ENCODE results near the gene FAM180A. TPM values are rescaled to one million over a fixed set of nuclear protein-coding genes. Genes with fewer than 3 reads are reported as not detected.

Gene FAM180A
- total and polyA plus RNA-seq, 9 of the 15 experiments (the other 6 are each of a cell fraction or from before 2014, with no cell fraction given), result not detected

- in situ Hi-C loops (cut with MboI) (no loop called here), intact Hi-C loops (cut with micrococcal nuclease) (no loop called here)
- no TSS peak for BruUV-seq (replicated peaks)
- ChIA-PET CTCF (ENCODE audit: low intra/inter-chr PET ratio) (no interaction called here), POLR2A (interaction anchor here (2.0 kb wide), 1 partner anchor 9 kb away, joined by 7 read pairs; no protein-coding TSS in a partner anchor)
- no peak overlapping the region for H3K4me3 ChIP-seq
- H3K27ac ChIP-seq (ENCODE audit: extremely low read depth, low read depth, low read length), result no peak overlapping the region
- H3K9me1 ChIP-seq (ENCODE audit: control insufficient read depth, insufficient read depth, low read length), result no peaks in the 10 kb centered on the region
- H4K20me1 ChIP-seq (replicated peaks; ENCODE audit: control insufficient read depth, insufficient read depth, low read length), result no peaks in the 10 kb centered on the region
- H3K4me2 ChIP-seq (ENCODE audit: insufficient read depth, low read length), result no peak overlapping the region
- H3K27me3 ChIP-seq (ENCODE audit: control insufficient read depth in 2 of 2, insufficient read depth in 2 of 2, low read length in 2 of 2), result peaks cover 18 to 28% of the 10 kb centered on the region in 2 experiments; a peak in 4 of 5 replicates
- FAIRE-seq, result no peak
- no peak overlapping the region for H3K9ac ChIP-seq (ENCODE audit: insufficient read depth in 1 of 2, low read depth in 2 of 2, low read length in 2 of 2)
- ATAC-seq, result no peak
- 6% methylated on average over 7 of the region's 7 CpGs for WGBS (ENCODE audit: insufficient coverage, low coverage, missing lambda C conversion rate)
- no peak for DNase-seq (ENCODE audit: extremely low read depth in 1 of 4, low spot score in 3 of 4)
- H2AFZ ChIP-seq (ENCODE audit: low read depth, low read length), result peak overlapping the region; percentile 15
- peaks cover 8 to 16% of the 10 kb centered on the region in 2 experiments for H3K4me1 ChIP-seq (replicated peaks in 1 of 2; ENCODE audit: control insufficient read depth in 2 of 2, insufficient read depth in 2 of 2, low read length in 2 of 2)
- no peaks in the 10 kb centered on the region for H3K9me3 ChIP-seq (replicated peaks; ENCODE audit: control insufficient read depth, insufficient read depth, low read depth, low read length)
- H3K79me2 ChIP-seq (ENCODE audit: control insufficient read depth, insufficient read depth, low read length), result no peaks in the 10 kb centered on the region
- H3K36me3 ChIP-seq (ENCODE audit: control insufficient read depth, insufficient read depth, low read length), result no peaks in the 10 kb centered on the region
- TF ChIP-seq ARID4B (CRISPR knock-in tag; IDR thresholded peaks at IDR 0.05) (no peak), TAL1 (IDR thresholded peaks at IDR 0.05) (peak; percentile 4; the same call in 1 of the 2 replicates), FOXJ2 (tag; IDR thresholded peaks at IDR 0.05) (peak; percentile 59; the same call in 1 of the 2 replicates), ZBTB33 (CRISPR knock-in tag; IDR thresholded peaks at IDR 0.05) (no peak), ZNF444 (CRISPR knock-in tag; IDR thresholded peaks at IDR 0.05) (no peak), MTA3 (IDR thresholded peaks at IDR 0.05; ENCODE audit: borderline replicate concordance) (0 out of 2 replicates have a peak, but pooled peaks have one; percentile 25), BDP1 (IDR thresholded peaks at IDR 0.05; ENCODE audit: insufficient read depth, insufficient read length) (no peak), CBFA2T3 (IDR thresholded peaks at IDR 0.05) (peak; percentile 34), CTCFL (IDR thresholded peaks at IDR 0.05; ENCODE audit: borderline replicate concordance, insufficient read depth, low read depth, low read length, poor library complexity, severe bottlenecking) (no peak), TCF7L2 (IDR thresholded peaks at IDR 0.05; ENCODE audit: low read depth, low read length) (no peak), POLR2AphosphoS2 (IDR thresholded peaks at IDR 0.05; ENCODE audit: low read length) (no peak), ZNF41 (CRISPR knock-in tag; conservative IDR thresholded peaks at IDR 0.05) (0 out of 2 replicates have a peak, but pooled peaks have one; percentile 14), SREBF2 (CRISPR knock-in tag; IDR thresholded peaks at IDR 0.05) (no peak), FOSL1 (tag; conservative IDR thresholded peaks at IDR 0.05) (0 out of 2 replicates have a peak, but pooled peaks have one; percentile 17), NCOA1 (IDR thresholded peaks at IDR 0.05; ENCODE audit: low read depth) (no peak), SMARCE1 (IDR thresholded peaks at IDR 0.05) (peak; percentile 38; the same call in 1 of the 2 replicates)
Measured at GRCh38 chr7:135723411-135723810, 25.2 kb downstream of the FAM180A start.

All from K562 (cell line).